Daoy (cell line): ENCODE results near the gene DEDD2. TPM values are rescaled to one million over a fixed set of nuclear protein-coding genes. Genes with fewer than 3 reads are reported as not detected.
"Not testable (repeated sequence)": the region's sequence is repeated elsewhere in the genome, so short reads cannot be mapped to it uniquely, and the experiment has no call there.

Experiments used
- DNase-seq: peaks from one replicate; pipeline ENCODE4 v3.0.0-alpha.2; 2015; ENCODE audit warnings: low read depth
- total RNA-seq: library from RNA; depleted of rRNA; stranded (reverse); fragments of >200 nt; shearing (Covaris generic); gene quantifications from 2 replicates; pipeline ENCODE4 v1.2.3, GENCODE V29; 2014; rRNA removed

DEDD2 gene
- 33.7 and 39.0 TPM in 2 replicates for total RNA-seq

DNA sequence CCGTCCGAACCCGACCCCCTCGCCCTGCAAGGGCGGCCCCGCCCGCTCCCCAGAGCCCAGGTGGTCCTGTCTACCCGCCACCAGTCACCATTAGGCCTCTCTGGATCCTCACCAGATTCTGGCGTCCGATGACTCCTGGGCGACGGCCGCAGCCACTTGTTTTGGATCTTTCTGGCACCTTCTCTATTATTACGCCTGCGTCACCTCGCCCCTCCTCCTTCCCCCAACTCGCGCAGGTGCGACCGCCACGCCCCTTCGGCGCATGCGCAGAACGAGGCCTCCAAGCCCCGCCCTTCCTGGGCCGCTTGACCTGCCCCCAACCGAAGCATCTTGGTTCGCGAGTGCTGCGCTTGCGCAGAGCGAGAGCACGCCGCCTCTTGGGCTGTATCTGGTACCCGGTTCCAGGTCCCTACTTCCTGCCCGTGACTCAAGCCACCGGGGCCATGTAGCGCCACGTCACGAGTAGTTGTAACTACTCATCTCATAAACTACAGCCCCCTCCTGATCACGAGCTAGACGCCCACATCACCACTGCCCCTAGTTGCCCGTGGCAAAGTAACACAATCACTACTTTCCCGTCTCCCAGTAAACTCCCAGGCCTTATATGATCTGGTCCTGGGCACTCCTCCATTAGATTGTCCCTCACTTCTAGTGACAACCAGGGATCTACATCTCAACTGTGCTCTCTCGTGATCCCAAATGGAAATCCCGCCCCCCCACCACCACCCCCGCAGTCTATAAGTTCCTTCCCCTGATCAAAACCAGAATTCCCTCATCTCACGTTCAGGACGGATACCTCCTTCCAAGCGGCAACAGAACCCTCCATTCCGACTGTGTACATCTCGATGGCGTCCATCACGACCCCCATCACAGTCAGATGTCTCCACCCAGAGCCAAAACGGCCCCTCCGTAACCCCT, at the start of gene DEDD2:
Gene DEDD2 (minus strand): TSS at position 158 of the 918 bp plus-strand sequence. CDS start 670 bp downstream, outside the sequence.
- peak; percentile 99 for DNase-seq

DNA sequence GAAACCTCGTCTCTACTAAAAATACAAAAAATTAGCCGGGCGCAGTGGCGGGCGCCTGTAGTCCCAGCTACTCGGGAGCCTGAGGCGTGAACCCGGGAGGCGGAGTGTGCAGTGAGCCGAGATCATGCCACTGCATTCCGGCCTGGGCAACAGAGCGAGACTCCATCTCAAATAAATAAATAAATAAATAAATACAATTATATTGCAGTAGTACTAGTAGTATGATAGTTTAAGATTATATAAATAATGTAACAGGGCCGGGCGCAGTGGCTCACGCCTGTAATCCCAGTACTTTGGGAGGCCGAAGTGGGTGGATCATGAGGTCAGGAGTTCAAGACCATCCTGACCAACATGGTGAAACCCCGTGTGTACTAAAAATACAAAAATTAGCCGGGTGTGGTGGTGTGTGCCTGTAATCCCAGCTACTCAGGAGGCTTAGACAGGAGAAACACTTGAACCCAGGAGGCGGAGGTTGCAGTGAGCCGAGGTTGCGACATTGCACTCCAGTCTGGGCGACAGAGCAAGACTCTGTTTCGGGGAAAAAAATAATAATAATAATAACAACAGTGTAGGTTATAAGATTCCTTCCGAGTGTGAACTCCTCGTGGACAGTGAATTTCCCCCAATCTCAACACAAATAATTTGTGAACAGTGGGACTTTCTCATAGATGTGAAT, 49.6 kb upstream of the DEDD2 start:
- DNase-seq: not testable (repeated sequence)

- not testable (repeated sequence) for DNase-seq
These were observed 48.6 kb upstream of the DEDD2 start for GRCh38 chr19:42266105-42266504.

- no peak for DNase-seq
These were observed 44.3 kb upstream of the DEDD2 start for GRCh38 chr19:42261763-42262162.

- not testable (repeated sequence) for DNase-seq
These were observed 40.4 kb upstream of the DEDD2 start for GRCh38 chr19:42257842-42258241.

DNA sequence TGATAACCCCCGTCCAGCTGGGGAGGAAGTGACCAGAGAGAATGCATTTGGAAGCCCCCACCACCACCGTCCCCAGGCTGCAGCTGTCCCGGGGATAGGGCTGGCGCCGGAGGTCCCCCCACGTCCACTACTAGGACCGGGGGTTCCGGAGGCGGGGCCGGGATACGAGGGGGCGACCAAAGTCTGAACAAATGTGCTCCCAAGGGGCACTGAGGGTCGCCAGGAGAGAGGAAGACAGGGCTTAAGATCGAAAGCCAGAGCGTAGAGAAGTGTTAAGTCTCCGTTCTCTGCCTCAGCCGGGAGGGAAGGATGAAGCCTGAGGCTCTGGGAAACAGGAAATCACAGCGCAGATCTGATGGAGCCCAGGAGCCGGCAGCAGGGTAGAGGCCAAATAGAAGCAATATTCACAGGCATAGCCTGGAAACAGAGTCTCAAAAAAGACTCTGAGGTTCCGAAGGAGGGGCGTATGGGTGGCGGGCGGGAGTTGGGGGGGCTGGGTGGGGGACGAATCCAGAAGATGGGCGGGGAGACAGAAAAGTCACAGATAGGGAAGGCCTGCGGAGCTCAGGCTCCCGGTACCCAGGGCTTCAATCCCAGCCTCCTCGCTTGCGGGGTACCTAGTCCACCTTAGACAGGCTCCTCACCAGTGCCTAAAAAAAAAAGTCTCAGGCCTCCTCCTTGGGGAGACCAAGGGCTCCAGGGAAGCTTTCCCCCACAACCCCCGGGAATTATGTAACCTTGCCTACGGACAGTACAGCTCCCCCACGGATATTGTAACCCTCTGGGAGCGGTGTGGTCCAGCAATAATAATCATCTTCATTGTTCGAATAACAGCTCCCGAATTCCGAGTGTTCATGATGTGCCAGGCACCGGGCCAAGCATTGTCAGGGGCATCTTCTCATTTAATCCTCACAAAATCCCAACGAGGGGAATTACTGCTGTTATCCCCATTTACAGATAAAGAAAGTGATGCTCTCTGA, 38.6 kb upstream of the DEDD2 start:
- DNase-seq: peak; percentile 75

- DNase-seq: peak; percentile 96
These were observed 37.6 kb upstream of the DEDD2 start, which contains the start of gene ERF for GRCh38 chr19:42254850-42255765. Gene ERF (minus strand): TSS chr19:42255128. CDS start chr19:42254999, 129 bp downstream.

- peak; percentile 68 for DNase-seq
These were observed 36.8 kb upstream of the DEDD2 start for GRCh38 chr19:42254089-42254849.

GRCh38 chr19:42253245-42254088, 36.0 kb upstream of the DEDD2 start:
- DNase-seq: peak; percentile 75

DNA sequence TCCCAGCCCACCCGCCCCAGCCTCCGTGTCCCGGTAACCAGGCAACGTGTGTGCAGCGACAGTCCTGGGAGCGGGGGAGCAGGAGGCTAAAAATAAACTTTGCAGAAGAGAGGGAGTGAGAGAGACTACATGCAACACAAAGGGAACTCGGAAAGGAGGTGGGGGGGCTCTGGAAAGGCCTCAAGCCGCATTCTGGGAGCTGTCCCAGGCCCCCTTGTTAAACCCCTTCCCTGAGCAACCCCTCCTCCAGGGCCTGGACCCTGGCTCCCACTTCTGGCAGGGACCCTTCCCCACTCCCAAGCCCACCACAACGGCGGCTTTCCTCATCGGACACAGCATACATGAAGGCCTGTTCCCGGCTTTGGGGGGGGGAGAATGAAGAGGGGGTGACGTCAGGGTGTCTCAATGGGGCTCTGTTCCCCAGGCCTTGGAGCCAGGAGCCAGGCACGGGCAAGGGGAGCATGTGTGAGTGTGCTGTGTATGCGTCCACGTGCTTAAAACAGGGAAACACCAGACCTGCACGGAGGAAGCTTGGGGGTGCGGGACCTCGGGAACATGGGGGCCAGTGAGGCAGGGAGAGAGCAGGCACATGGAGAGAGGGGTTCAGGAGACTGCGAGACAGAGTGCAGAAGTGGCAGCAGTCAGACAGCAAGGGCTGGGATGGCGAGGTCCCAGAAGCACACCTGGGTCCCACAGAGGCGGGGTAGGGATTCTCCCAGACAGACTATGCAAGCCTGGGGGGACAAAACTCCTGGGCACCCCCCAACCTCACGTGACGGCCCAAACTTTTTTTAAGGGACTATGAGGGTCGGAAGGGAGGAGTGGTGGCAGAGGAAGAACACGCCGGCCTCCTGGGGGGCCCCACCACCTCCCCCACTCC, 35.1 kb upstream of the DEDD2 start:
- peak; percentile 73 for DNase-seq

DNA sequence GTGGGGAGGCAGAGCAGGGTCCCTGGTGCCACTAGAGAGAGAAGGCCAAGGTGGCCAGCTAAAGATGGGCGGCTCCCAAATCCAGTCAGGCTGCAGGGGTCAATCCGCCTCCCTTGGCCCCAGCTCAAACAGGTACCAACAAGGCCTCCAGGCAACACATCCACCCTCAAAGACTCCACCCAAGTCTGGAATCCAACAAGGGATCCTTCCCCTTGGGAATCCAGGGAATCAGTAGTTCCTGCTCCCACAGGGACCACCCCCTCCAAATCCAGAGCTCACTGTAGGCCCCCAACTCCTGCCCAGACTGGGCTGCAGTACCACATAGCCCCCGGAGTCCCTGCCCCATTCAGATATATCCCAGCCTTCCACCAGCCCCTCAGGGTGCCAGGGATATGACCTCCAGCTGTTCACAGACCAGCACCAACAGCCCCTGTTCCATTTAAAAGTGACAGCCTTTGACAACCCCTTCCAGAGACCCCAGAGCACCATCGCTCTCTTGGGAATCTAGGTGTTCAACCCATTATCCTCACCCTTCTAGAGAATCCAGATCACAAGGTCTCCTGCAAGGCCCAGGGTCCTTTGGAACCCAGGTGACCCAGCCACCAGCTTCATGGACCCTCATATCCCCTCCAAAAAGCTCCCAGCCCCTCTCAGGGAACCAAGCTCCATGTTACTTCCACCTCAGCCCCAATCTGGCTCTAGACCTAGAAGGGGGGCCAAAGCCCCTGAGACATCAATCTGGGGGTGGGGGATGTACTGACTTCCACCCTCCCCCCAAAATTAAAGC, 34.3 kb upstream of the DEDD2 start:
- no peak for DNase-seq

GRCh38 chr19:42250666-42251531, 33.4 kb upstream of the DEDD2 start:
- DNase-seq: peak; percentile 78

DNA sequence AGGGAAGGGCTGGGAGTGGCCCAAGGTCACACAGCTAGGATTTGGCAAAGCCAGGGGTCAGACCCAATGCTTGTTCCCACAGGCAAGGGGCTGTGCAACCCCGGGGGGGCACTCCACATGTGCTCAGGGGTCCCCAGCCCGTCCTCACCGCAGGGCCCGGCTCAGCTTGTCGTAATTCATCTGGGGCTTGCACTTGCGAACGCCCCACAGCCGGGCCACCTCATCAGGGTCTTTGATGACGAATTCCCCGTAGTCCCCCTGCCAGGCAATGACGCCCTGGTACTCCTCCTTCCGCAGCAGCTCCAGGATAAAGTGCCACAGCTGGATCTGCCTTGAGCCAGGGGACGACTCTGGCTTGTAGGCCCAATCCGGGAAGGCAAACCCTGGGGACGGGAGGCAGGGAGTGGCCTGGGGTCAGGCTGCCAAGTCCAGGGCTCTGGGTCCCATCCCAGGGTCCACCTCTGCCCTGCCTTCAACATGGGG, 32.7 kb upstream of the DEDD2 start:
- no peak for DNase-seq

DNA sequence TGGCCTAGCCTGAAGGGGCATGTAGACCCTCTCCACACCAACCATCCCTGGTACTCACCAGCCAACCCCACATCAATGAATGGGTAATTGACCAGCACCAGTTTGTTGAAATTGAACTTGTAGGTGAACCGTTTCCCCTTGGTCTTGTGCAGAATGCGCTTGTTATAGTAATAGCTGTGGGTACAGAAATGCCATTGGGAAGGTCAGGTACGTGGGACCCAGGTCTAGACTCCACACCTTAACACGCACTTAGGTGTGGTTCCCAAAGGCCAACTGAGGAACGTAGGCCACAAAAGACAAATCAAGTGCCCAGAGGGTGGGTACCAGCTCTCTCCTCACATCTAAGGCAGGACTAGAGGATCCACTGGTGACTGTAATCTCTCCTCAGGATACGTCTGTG, 32.3 kb upstream of the DEDD2 start:
- DNase-seq: no peak

DNA sequence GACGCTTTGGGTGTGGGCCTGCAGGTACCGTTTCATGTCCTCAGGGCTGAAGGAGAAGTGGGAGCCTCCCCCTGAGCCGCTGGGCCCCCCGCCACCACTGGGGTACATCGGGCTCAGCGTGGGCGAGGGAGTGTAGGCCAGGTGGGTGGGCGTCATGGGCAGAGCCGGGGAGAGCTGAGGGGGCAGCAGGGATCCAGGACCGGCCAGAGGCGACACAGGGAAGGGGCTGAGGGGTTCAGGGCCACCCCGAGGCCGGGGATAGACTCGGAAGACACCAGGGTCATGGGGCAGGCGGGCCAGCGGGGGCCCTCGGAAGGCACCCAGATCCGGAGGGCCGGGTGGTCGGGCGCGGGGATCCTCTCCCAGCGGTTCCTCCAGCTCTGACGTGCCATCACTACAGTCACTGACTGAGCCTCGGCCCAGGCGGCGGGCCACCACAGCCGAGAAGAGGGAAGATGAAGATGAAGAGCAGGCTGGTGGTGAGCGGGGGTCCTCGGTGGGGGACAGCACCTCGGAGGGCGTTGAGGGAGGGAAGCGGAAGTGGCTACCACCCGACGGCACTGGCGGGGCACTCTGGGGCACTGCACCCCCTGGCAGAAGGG, 31.8 kb upstream of the DEDD2 start:
- DNase-seq: no peak
